Left renal pelvis (tissue), 4 donors: ENCODE results near the gene EGFL8. TPM values are rescaled to one million over a fixed set of nuclear protein-coding genes. Genes with fewer than 3 reads are reported as not detected.

Experiments used
- DNase-seq, 4 donors: peaks; one replicate each; pipeline ENCODE4 v3.0.0-alpha.2; 2013; ENCODE audit warnings: low read depth in 4 of 4, low spot score in 3 of 4
- polyA plus RNA-seq, 4 donors: library from polyadenylated mRNA; unstranded; fragments of 120-200 nt; gene quantifications; one replicate each; pipeline ENCODE4 v1.2.1, GENCODE V29; 2013; ENCODE audit not compliant: insufficient read length in 4 of 4

Gene EGFL8
- polyA plus RNA-seq, 4 donors, result 21.2 to 45.5 (median 26.6) TPM

- DNase-seq, result no peak
Measured at GRCh38 chr6:32167154-32167760, 2.9 kb downstream of the EGFL8 start.

GRCh38 chr6:32167761-32168262 is 3.4 kb downstream of the EGFL8 start:
- DNase-seq, result no peak

GRCh38 chr6:32168350-32168749 is 4.0 kb downstream of the EGFL8 start:
- DNase-seq, result no peak

GRCh38 chr6:32168807-32169591 is 4.6 kb downstream of the EGFL8 start:
- no peak for DNase-seq

- DNase-seq, result no peak
Measured at GRCh38 chr6:32170294-32170693, 5.9 kb downstream of the EGFL8 start.

- no peak for DNase-seq
Measured at GRCh38 chr6:32171234-32171633, 6.8 kb downstream of the EGFL8 start.

- no peak for DNase-seq
Measured at GRCh38 chr6:32173051-32173727, 8.8 kb downstream of the EGFL8 start.

- DNase-seq, result no peak
Measured at GRCh38 chr6:32174416-32174815, 10.0 kb downstream of the EGFL8 start.

- no peak for DNase-seq
Measured at GRCh38 chr6:32175322-32175710, 10.9 kb downstream of the EGFL8 start.

GRCh38 chr6:32175711-32176475 is 11.5 kb downstream of the EGFL8 start, which contains the start of gene AGPAT1:
Gene AGPAT1, minus strand, starts transcription at chr6:32176084. Its CDS starts 4,588 bp downstream, at chr6:32171496.
- peak; percentile 92 to 96 (median 95) for DNase-seq

- DNase-seq, result no peak
Measured at GRCh38 chr6:32176476-32177182, 12.2 kb downstream of the EGFL8 start.

- no peak for DNase-seq
Measured at GRCh38 chr6:32177183-32177787, 12.9 kb downstream of the EGFL8 start.

- peak; percentile 99 to 100 (median 100) for DNase-seq
Measured at GRCh38 chr6:32177788-32178546, 13.6 kb downstream of the EGFL8 start, which contains the start of gene RNF5. Gene RNF5, plus strand, starts transcription at chr6:32178405. Its CDS starts 107 bp downstream, at chr6:32178512.

- no peak for DNase-seq
Measured at GRCh38 chr6:32178547-32179440, 14.4 kb downstream of the EGFL8 start.

GRCh38 chr6:32179766-32180405 is 15.5 kb downstream of the EGFL8 start:
- no peak for DNase-seq

GRCh38 chr6:32181148-32181702 is 16.8 kb downstream of the EGFL8 start:
- no peak for DNase-seq
